ENCODE results near the gene VWCE. TPM values are rescaled to one million over a fixed set of nuclear protein-coding genes. Genes with fewer than 3 reads are reported as not detected.

VWCE gene
- total RNA-seq, 1 experiment from 2014 or later: 0.51 TPM

DNA sequence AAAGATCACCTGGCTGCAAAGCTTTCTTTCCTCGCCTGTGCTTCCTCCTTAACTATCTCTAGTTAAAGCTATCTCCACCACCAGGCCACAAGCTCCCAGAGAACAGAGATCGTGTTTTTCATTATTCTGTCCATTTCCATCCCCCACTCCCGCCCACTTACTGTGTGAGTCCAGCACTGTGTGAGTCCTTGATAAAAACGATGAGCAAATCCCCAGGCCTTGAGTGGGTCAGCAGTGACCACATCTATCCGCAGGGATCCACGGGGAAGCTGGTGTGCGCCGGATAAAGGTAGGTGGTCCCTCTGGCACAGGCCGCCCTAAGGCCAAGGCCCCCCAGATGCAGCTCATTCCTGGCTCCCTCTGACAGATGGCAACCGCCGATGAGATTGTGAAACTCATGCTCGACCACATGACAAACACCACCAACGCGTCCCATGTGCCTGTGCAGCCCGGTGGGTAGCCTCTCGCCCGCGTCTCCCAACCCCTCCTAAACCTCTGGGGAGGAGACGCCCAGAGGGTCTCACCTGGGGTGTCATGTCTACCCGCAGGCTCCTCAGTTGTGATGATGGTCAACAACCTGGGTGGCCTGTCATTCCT, 47.2 kb upstream of the VWCE start:
- H3K4me1 ChIP-seq (ENCODE audit: control insufficient read depth, insufficient read depth, low read length): no peaks in the 10 kb centered on the region; the same call in 1 of the 2 replicates
- in situ Hi-C loops (cut with HindIII; ENCODE audit: low pct_unique_long_range_greater_than_20kb, low sequenced_read_pairs) (no loop called here), intact Hi-C loops (cut with micrococcal nuclease; ENCODE audit: unreplicated experiment) (no loop called here)
- no peak overlapping the region for H3K27ac ChIP-seq (ENCODE audit: low read length)
- CTCF ChIA-PET: no interaction called here
- no peak for DNase-seq (ENCODE audit: low read depth, low spot score)
- no peak overlapping the region for H3K4me3 ChIP-seq (ENCODE audit: low read depth in 2 of 2, low read length in 2 of 2)
- POLR2A ChIA-PET: no interaction called here
- TF ChIP-seq, protein P1, sequence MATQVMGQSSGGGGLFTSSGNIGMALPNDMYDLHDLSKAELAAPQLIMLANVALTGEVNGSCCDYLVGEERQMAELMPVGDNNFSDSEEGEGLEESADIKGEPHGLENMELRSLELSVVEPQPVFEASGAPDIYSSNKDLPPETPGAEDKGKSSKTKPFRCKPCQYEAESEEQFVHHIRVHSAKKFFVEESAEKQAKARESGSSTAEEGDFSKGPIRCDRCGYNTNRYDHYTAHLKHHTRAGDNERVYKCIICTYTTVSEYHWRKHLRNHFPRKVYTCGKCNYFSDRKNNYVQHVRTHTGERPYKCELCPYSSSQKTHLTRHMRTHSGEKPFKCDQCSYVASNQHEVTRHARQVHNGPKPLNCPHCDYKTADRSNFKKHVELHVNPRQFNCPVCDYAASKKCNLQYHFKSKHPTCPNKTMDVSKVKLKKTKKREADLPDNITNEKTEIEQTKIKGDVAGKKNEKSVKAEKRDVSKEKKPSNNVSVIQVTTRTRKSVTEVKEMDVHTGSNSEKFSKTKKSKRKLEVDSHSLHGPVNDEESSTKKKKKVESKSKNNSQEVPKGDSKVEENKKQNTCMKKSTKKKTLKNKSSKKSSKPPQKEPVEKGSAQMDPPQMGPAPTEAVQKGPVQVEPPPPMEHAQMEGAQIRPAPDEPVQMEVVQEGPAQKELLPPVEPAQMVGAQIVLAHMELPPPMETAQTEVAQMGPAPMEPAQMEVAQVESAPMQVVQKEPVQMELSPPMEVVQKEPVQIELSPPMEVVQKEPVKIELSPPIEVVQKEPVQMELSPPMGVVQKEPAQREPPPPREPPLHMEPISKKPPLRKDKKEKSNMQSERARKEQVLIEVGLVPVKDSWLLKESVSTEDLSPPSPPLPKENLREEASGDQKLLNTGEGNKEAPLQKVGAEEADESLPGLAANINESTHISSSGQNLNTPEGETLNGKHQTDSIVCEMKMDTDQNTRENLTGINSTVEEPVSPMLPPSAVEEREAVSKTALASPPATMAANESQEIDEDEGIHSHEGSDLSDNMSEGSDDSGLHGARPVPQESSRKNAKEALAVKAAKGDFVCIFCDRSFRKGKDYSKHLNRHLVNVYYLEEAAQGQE (IDR thresholded peaks at IDR 0.05; ENCODE audit: insufficient read depth in 1 of 2, low read depth in 2 of 2, low read length in 1 of 2): no peak
- TF ChIP-seq CTCF (IDR thresholded peaks at IDR 0.05): no peak
- no peak for TF ChIP-seq POLR2AphosphoS5 (IDR thresholded peaks at IDR 0.05; ENCODE audit: low read depth, low read length)
- no peak for TF ChIP-seq SIN3A (IDR thresholded peaks at IDR 0.05; ENCODE audit: borderline replicate concordance, insufficient read depth, low read depth, low read length)
- no peak for TF ChIP-seq TCF7L2 (IDR thresholded peaks at IDR 0.05; ENCODE audit: low read depth, low read length)
- no peaks in the 10 kb centered on the region for H3K9me3 ChIP-seq (ENCODE audit: control insufficient read depth, insufficient read depth, low read depth, low read length)
- ATAC-seq: no peak
- H3K27me3 ChIP-seq (ENCODE audit: control insufficient read depth, insufficient read depth, low read length): no peaks in the 10 kb centered on the region
- no peaks in the 10 kb centered on the region for H3K36me3 ChIP-seq (ENCODE audit: control insufficient read depth, insufficient read depth, low read length)
- no TSS peak for BruUV-seq (replicated peaks)

DNA sequence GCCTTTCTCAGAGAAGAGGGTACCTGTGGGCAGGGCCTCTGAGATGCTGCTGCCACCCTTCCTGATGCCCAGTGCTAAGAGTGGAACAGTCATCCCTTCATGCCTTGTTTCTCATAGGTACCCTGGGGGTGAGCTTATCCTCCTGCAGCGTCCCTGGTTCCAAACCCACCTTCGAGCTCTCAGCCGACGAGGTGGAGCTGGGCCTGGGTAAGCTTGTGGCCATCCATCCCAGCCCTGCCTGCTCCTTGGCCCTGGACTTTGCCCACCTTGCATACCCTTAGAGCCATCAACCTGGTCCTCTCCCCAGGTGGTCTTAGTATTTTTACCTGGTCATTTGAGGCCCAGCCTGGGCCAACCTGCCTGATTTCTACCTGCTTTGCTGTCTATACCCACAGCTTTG, 46.6 kb upstream of the VWCE start:
- Histone ChIP-seq H3K4me1 (ENCODE audit: control insufficient read depth, insufficient read depth, low read length) (no peaks in the 10 kb centered on the region; the same call in 1 of the 2 replicates), H3K9me3 (ENCODE audit: control insufficient read depth, insufficient read depth, low read depth, low read length) (no peaks in the 10 kb centered on the region), H3K27ac (ENCODE audit: low read length) (no peak overlapping the region), H3K27me3 (ENCODE audit: control insufficient read depth, insufficient read depth, low read length) (no peaks in the 10 kb centered on the region), H3K4me3 (ENCODE audit: low read depth in 2 of 2, low read length in 2 of 2) (no peak overlapping the region), H3K36me3 (ENCODE audit: control insufficient read depth, insufficient read depth, low read length) (no peaks in the 10 kb centered on the region)
- no peak for DNase-seq (ENCODE audit: low read depth, low spot score)
- CTCF ChIA-PET: no interaction called here
- TF ChIP-seq SIN3A (IDR thresholded peaks at IDR 0.05; ENCODE audit: borderline replicate concordance, insufficient read depth, low read depth, low read length) (no peak), POLR2AphosphoS5 (IDR thresholded peaks at IDR 0.05; ENCODE audit: low read depth, low read length) (no peak), TCF7L2 (IDR thresholded peaks at IDR 0.05; ENCODE audit: low read depth, low read length) (no peak), CTCF (IDR thresholded peaks at IDR 0.05) (no peak)
- TF ChIP-seq, protein P1 (IDR thresholded peaks at IDR 0.05; ENCODE audit: insufficient read depth in 1 of 2, low read depth in 2 of 2, low read length in 1 of 2): no peak
- intact Hi-C loops (cut with micrococcal nuclease; ENCODE audit: unreplicated experiment) (no loop called here), in situ Hi-C loops (cut with HindIII; ENCODE audit: low pct_unique_long_range_greater_than_20kb, low sequenced_read_pairs) (no loop called here)
- POLR2A ChIA-PET: no interaction called here
- no peak for ATAC-seq
- BruUV-seq (replicated peaks): no TSS peak
